ENCODE results near the gene CUL7.

The CUL7 gene

DNA sequence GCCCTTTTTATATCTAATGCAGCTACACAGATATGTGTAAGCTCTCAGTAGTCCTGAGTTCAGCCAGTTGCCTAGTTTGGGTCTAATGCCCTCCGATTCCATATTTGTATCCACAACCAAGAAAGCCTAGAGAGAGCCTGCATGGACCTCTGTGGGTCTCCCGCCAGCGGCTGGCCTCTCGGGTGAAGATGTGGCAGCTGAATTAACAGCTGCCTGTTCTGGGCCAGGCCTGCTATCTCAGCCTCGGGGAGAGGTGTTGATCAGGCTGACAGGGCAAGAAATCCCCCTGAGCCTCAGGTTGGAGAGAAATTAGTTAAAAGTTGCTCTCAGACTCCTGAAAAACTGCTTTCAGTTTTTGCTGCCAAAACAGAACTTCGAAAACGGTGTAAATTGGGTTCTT, 42.3 kb upstream of the CUL7 start:
- H3K9me3 ChIP-seq (ENCODE audit: severe bottlenecking): no peaks in the 10 kb centered on the region
- TF ChIP-seq, protein P1, sequence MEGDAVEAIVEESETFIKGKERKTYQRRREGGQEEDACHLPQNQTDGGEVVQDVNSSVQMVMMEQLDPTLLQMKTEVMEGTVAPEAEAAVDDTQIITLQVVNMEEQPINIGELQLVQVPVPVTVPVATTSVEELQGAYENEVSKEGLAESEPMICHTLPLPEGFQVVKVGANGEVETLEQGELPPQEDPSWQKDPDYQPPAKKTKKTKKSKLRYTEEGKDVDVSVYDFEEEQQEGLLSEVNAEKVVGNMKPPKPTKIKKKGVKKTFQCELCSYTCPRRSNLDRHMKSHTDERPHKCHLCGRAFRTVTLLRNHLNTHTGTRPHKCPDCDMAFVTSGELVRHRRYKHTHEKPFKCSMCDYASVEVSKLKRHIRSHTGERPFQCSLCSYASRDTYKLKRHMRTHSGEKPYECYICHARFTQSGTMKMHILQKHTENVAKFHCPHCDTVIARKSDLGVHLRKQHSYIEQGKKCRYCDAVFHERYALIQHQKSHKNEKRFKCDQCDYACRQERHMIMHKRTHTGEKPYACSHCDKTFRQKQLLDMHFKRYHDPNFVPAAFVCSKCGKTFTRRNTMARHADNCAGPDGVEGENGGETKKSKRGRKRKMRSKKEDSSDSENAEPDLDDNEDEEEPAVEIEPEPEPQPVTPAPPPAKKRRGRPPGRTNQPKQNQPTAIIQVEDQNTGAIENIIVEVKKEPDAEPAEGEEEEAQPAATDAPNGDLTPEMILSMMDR (IDR thresholded peaks at IDR 0.05; ENCODE audit: low read depth, low read length): no peak
- H3K27ac ChIP-seq: no peak overlapping the region
- H3K27me3 ChIP-seq (ENCODE audit: insufficient read depth, low read depth, severe bottlenecking): no peaks in the 10 kb centered on the region
- H3K4me3 ChIP-seq (ENCODE audit: low read depth, low read length): no peak overlapping the region
- DNase-seq: no peak
- peaks cover 3% of the 10 kb centered on the region for H3K36me3 ChIP-seq

DNA sequence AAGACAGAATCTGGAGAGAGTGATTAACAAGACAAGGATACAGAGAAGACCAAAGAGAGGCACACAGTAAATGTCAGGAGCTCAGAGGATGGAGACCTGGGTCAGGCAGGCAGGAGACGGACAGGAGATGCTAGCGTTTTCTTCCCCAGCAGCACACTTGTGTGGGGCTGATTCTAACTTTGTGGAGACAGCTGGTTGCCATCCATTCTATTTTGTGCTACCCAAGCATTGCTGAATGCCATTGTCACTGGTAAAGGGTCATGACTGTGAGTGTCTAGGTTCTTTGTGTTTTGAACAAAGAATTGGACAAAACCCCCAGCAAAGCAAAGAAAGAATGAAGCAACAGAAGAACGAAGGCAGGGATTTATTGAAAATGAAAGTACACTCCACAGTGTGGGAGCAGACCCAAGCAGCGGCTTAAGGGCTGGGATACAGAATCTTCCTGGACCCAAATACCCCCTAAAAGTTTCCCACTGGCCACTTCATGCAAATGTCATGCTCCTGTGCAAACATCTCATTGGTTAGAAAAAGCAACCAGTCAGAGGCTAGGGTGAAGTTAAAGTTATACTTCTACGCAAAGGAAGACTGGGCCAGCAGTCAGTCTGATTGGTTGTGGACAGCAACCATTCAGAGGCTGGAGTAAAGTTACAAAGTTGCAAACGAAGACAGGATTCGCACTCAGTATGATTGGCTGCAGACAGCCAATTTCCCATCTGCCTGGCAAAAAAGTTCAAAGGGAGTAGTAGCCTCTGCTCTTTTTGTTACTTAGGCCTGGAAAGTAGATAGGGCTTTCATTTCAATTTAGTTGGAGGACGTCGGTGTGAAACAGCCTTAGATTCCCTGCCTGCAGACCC, 40.0 kb upstream of the CUL7 start:
- peaks cover 3% of the 10 kb centered on the region for H3K36me3 ChIP-seq
- TF ChIP-seq, protein P1 (IDR thresholded peaks at IDR 0.05; ENCODE audit: low read depth, low read length): no peak
- no peak overlapping the region for H3K4me3 ChIP-seq (ENCODE audit: low read depth, low read length)
- DNase-seq: no peak
- H3K27ac ChIP-seq: no peak overlapping the region
- no peaks in the 10 kb centered on the region for H3K27me3 ChIP-seq (ENCODE audit: insufficient read depth, low read depth, severe bottlenecking)
- no peaks in the 10 kb centered on the region for H3K9me3 ChIP-seq (ENCODE audit: severe bottlenecking)

DNA sequence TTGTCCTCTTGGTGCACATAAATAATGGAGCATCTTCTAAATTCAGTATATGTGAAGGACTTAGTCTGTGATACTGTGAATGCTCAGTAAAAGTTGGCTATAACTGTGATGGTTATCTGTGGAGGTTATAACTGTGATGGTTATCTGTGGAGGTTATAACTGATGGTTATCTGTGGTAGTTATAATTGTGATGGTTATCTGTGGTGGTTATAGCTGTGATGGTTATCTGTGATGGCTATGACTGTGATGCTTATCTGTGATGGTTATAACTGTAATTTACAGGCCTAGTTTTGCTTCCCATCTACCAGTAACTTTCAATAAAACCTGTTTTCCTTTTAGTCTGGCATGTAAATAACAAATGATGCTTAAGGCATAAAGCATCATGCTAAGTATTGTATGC, 39.0 kb upstream of the CUL7 start:
- no peak for DNase-seq
- H3K36me3 ChIP-seq: peaks cover 3% of the 10 kb centered on the region
- no peaks in the 10 kb centered on the region for H3K27me3 ChIP-seq (ENCODE audit: insufficient read depth, low read depth, severe bottlenecking)
- no peak overlapping the region for H3K27ac ChIP-seq
- H3K4me3 ChIP-seq (ENCODE audit: low read depth, low read length): no peak overlapping the region
- TF ChIP-seq, protein P1 (IDR thresholded peaks at IDR 0.05; ENCODE audit: low read depth, low read length): no peak
- no peaks in the 10 kb centered on the region for H3K9me3 ChIP-seq (ENCODE audit: severe bottlenecking)

DNA sequence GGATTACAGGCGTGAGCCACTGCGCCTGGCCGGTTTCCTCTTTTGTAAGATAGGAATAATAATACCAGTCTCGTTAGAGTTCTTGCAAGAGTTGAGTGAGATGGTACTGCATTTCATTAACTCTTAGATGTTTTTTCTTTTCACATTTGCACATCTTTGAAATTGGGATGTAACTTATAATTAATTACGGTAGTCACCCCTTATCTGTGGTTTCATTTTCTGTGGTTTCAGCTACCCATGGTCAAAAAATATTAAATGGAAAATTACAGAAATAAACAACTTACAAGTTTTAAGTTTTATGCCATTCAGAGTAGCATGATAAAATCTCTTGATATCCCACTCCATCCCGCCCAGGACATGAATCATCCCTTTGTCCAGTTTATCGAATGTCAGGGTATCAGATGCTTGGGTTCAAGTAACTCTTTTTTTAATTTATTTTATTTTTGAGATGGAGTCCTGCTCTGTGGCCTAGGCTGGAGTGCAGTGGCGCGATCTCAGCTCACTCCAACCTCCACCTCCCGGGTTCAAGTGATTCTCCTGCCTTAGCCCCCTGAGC, 37.9 kb upstream of the CUL7 start:
- no peak overlapping the region for H3K27ac ChIP-seq

DNA sequence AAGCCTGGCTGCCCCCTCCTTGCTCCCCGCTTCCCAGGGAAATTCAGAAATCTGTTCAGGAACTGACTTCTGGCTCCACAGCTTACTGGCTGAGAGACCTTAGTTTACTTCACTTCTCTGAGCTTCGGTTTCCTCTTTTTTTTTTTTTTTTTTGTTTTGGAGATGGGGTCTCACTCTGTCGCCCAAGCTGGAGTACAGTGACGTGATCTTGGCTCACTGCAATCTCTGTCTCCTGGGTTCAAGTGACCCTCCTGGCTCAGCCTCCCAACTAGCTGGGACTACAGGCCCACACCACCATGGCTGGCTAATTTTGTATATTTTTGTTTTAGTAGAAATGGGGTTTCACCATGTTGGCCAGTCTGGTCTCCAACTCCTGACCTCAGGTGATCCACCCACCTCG, 37.4 kb upstream of the CUL7 start:
- TF ChIP-seq, protein P1 (IDR thresholded peaks at IDR 0.05; ENCODE audit: low read depth, low read length): no peak
- no peak for DNase-seq
- Histone ChIP-seq H3K27ac (no peak overlapping the region), H3K27me3 (ENCODE audit: insufficient read depth, low read depth, severe bottlenecking) (no peaks in the 10 kb centered on the region), H3K9me3 (ENCODE audit: severe bottlenecking) (no peaks in the 10 kb centered on the region), H3K4me3 (ENCODE audit: low read depth, low read length) (no peak overlapping the region), H3K36me3 (peaks cover 3% of the 10 kb centered on the region)

More for the DNA sequence above, 37.9 kb upstream of the CUL7 start:
- Histone ChIP-seq H3K4me3 (ENCODE audit: low read depth, low read length) (no peak overlapping the region), H3K27me3 (ENCODE audit: insufficient read depth, low read depth, severe bottlenecking) (no peaks in the 10 kb centered on the region), H3K9me3 (ENCODE audit: severe bottlenecking) (no peaks in the 10 kb centered on the region), H3K36me3 (peaks cover 3% of the 10 kb centered on the region)
- DNase-seq: no peak
- TF ChIP-seq, protein P1 (IDR thresholded peaks at IDR 0.05; ENCODE audit: low read depth, low read length): no peak

Data from WERI-Rb-1 (cell line).